Neural crest cell (in vitro differentiated cells): ENCODE data around the gene DOCK4. TPM values are rescaled to one million over a fixed set of nuclear protein-coding genes. Genes with fewer than 3 reads are reported as not detected.

Experiments used
- DNase-seq: peaks from one replicate; pipeline ENCODE4 v3.0.0; 2021; ENCODE audit warnings: low read depth, mixed read lengths, low spot score
- H3K27ac Mint-ChIP-seq: one replicate; pipeline ENCODE4 v1.8.0; 2021; ENCODE audit warnings: mild to moderate bottlenecking, mixed read lengths; ENCODE audit not compliant: unreplicated experiment
- H3K27me3 Mint-ChIP-seq: 2 replicates; pipeline ENCODE4 v1.8.0; 2021; ENCODE audit warnings: low read depth, mild to moderate bottlenecking, mixed read lengths
- H3K36me3 Mint-ChIP-seq: 2 replicates; pipeline ENCODE4 v1.8.0; 2021; ENCODE audit warnings: low read depth, mild to moderate bottlenecking, mixed read lengths
- H3K4me1 Mint-ChIP-seq: 2 replicates; pipeline ENCODE4 v1.8.0; 2021; ENCODE audit warnings: mixed read lengths
- H3K4me3 Mint-ChIP-seq: one replicate; pipeline ENCODE4 v1.8.0; 2021; ENCODE audit warnings: mild to moderate bottlenecking, mixed read lengths
- H3K9me3 Mint-ChIP-seq: 2 replicates; pipeline ENCODE4 v1.8.0; 2021; ENCODE audit warnings: mixed read lengths
- CTCF ChIP-seq: fragments of 200-600 bp; sonication (generic); conservative IDR thresholded peaks from 2 replicates; pipeline ENCODE4 v1.5.0; 2021; ENCODE audit warnings: antibody characterized with exemption, mild to moderate bottlenecking
- total RNA-seq: library from RNA; stranded (reverse); gene quantifications from 2 replicates; pipeline ENCODE4 v1.2.1, GENCODE V29; 2021

Gene DOCK4
- total RNA-seq, 1 donor from 2014 or later = 15.3 TPM

- H3K27me3 Mint-ChIP-seq = no peaks in the 10 kb centered on the region
- no peak for DNase-seq
- H3K4me3 Mint-ChIP-seq = no peak overlapping the region
- H3K36me3 Mint-ChIP-seq = peaks cover 7% of the 10 kb centered on the region
- no peak for TF ChIP-seq CTCF
- H3K27ac Mint-ChIP-seq = no peak overlapping the region
- H3K9me3 Mint-ChIP-seq = no peaks in the 10 kb centered on the region
- H3K4me1 Mint-ChIP-seq = no peaks in the 10 kb centered on the region
Measured at GRCh38 chr7:112225006-112225405, 18.8 kb upstream of the DOCK4 start.

- Mint-ChIP-seq H3K27ac (no peak overlapping the region), H3K4me3 (no peak overlapping the region), H3K27me3 (no peaks in the 10 kb centered on the region), H3K9me3 (no peaks in the 10 kb centered on the region), H3K4me1 (no peaks in the 10 kb centered on the region), H3K36me3 (peaks cover 7% of the 10 kb centered on the region)
- no peak for TF ChIP-seq CTCF
- no peak for DNase-seq
Measured at GRCh38 chr7:112224186-112224585, 18.0 kb upstream of the DOCK4 start.

- H3K27ac Mint-ChIP-seq = no peak overlapping the region
- H3K4me1 Mint-ChIP-seq = no peaks in the 10 kb centered on the region
- no peak overlapping the region for H3K4me3 Mint-ChIP-seq
- H3K36me3 Mint-ChIP-seq = peaks cover 7% of the 10 kb centered on the region
- DNase-seq = no peak
- TF ChIP-seq CTCF = no peak
- H3K27me3 Mint-ChIP-seq = no peaks in the 10 kb centered on the region
- H3K9me3 Mint-ChIP-seq = no peaks in the 10 kb centered on the region
Measured at GRCh38 chr7:112223310-112223709, 17.1 kb upstream of the DOCK4 start.

- no peaks in the 10 kb centered on the region for H3K9me3 Mint-ChIP-seq
- H3K36me3 Mint-ChIP-seq = peaks cover 7% of the 10 kb centered on the region
- no peaks in the 10 kb centered on the region for H3K27me3 Mint-ChIP-seq
- no peak for DNase-seq
- no peak overlapping the region for H3K27ac Mint-ChIP-seq
- H3K4me1 Mint-ChIP-seq = peaks cover under 1% of the 10 kb centered on the region
- no peak for TF ChIP-seq CTCF
- no peak overlapping the region for H3K4me3 Mint-ChIP-seq
Measured at GRCh38 chr7:112220877-112221434, 14.8 kb upstream of the DOCK4 start.

GRCh38 chr7:112215787-112216186 lies 9.6 kb upstream of the DOCK4 start:
- DNase-seq = no peak
- peaks cover 2% of the 10 kb centered on the region for H3K36me3 Mint-ChIP-seq
- H3K9me3 Mint-ChIP-seq = no peaks in the 10 kb centered on the region
- H3K27me3 Mint-ChIP-seq = no peaks in the 10 kb centered on the region
- H3K4me3 Mint-ChIP-seq = no peak overlapping the region
- no peak for TF ChIP-seq CTCF
- H3K4me1 Mint-ChIP-seq = peaks cover 9% of the 10 kb centered on the region
- no peak overlapping the region for H3K27ac Mint-ChIP-seq
